Breast epithelium (tissue), 4 donors: Measurements from ENCODE around the gene PIK3R2. TPM values are rescaled to one million over a fixed set of nuclear protein-coding genes. Genes with fewer than 3 reads are reported as not detected.

ENCODE experiments used
- DNase-seq, 2 donors: peaks; one replicate each; pipeline ENCODE4 v3.0.0-alpha.2; 2019; ENCODE audit warnings: low spot score in 2 of 2
- H3K27ac ChIP-seq, 2 donors: fragments of 200-600 bp; sonication (generic) in 1 of 2; one replicate each; pipeline ENCODE4 v1.5.1; 2016 to 2019; ENCODE audit warnings: mild to moderate bottlenecking in 1 of 2
- H3K27me3 ChIP-seq, 2 donors: fragments of 200-600 bp; sonication (generic) in 1 of 2; one replicate each; pipeline versions ENCODE4 v1.5.1 to v1.6.0; 2017 to 2019; ENCODE audit warnings: control low read depth in 1 of 2, mild to moderate bottlenecking in 1 of 2
- H3K36me3 ChIP-seq: fragments of 200-600 bp; one replicate; pipeline ENCODE4 v1.5.1; 2019
- H3K4me1 ChIP-seq, 2 donors: fragments of 200-600 bp; sonication (generic); one replicate each; pipeline ENCODE4 v1.5.1; 2016 to 2019; ENCODE audit warnings: control low read depth in 1 of 2
- H3K4me3 ChIP-seq, 3 donors: fragments of 200-600 bp; sonication (generic); 1 replicate in 2 of 3; 2 replicates in 1 of 3; pipeline ENCODE4 v1.5.1; 2016 to 2019; ENCODE audit warnings: mild to moderate bottlenecking in 3 of 3, moderate library complexity in 2 of 3
- H3K9me3 ChIP-seq, 2 donors: fragments of 200-600 bp; sonication (generic) in 1 of 2; one replicate each; pipeline ENCODE4 v1.5.1; 2016 to 2019; ENCODE audit warnings: control low read depth in 1 of 2
- CTCF ChIP-seq, 3 donors: fragments of 450-650 bp; IDR thresholded peaks; one replicate each; pipeline ENCODE4 v1.5.1; 2016 to 2017; ENCODE audit warnings: antibody characterized with exemption in 3 of 3, mild to moderate bottlenecking in 3 of 3, moderate library complexity in 3 of 3
- POLR2A ChIP-seq: fragments of 450-650 bp; IDR thresholded peaks from one replicate; pipeline ENCODE4 v1.6.1; 2016; ENCODE audit warnings: antibody characterized with exemption, mild to moderate bottlenecking, moderate library complexity
- POLR2AphosphoS5 ChIP-seq, 3 donors: sonication (generic); formaldehyde crosslinking; IDR thresholded peaks; one replicate each; pipeline ENCODE4 v1.6.1; 2017; ENCODE audit warnings: antibody characterized with exemption in 3 of 3
- intact Hi-C: fragments of 100-400 bp; cut with DNase I; formaldehyde crosslinking; loops from one replicate; pipeline ENCODE4 v1.15.1; 2023; ENCODE audit warnings: low total_unique reads
- total RNA-seq, 3 donors: library from RNA; depleted of rRNA; stranded (reverse); fragments of >200 nt; gene quantifications; one replicate each; pipeline ENCODE4 v1.1.0, GENCODE V29; 2016

Gene PIK3R2
- total RNA-seq, 3 donors from 2014 or later, result 8.6 to 12.1 (median 8.8) TPM

DNA sequence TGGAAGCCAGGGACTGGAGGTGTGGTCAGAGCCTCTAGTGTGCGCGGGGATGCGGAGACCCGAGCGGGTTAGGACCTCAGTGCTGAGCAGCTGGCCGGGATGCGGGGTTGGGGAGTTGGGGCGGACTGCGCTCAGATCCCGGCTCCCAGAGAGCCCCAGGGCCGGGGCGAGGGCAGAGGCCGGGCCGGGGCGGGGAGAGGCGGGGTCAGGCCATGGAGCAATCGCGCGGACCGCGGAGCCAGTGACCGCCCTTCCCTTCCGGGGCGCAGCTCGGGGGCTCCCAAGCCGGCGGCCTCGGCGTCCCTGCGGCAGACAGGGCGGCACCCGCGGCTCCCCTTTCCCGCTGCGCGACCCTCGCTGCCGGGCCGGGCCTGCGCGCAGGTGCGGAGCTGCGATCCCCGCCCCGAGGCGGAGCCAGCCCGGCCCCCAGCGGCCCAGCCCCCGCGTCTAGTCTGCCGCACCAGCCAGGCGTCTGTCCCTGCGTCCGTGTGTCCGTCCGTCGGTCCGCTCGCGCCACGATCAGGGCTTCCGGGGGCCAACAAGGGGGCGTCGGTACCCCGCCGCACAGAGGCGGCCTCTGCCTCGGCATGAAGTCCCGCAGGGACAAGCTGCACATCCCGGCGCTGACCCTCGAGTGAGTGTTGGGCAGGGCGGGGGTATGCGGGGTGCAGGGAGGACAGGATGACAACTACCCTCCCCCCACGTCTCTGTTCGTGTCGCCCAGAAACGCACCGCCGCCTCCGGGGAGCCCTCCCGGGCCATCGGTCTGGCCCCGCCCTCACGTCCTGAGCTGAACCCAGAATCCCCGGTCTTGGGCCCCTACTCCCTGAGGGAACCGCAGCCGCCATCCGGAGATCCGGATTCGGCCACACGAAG, 43.0 kb upstream of the PIK3R2 start:
- intact Hi-C loops, result loop anchor here (10.0 kb wide), 1 partner anchor 55 kb away; no protein-coding TSS in a partner anchor
- no peak for TF ChIP-seq POLR2AphosphoS5 (IDR thresholded peaks at IDR 0.05)
- no peak for TF ChIP-seq CTCF (IDR thresholded peaks at IDR 0.05)
- no peak for TF ChIP-seq POLR2A
- H3K27ac ChIP-seq, result peak overlapping the region; percentile 13 to 62
- DNase-seq, result no peak
- no peaks in the 10 kb centered on the region for H3K27me3 ChIP-seq
- peak overlapping the region; percentile 56 to 92 (median 74) for H3K4me3 ChIP-seq
- H3K9me3 ChIP-seq, result no peaks in the 10 kb centered on the region
- H3K36me3 ChIP-seq, result no peaks in the 10 kb centered on the region
- peaks cover 0 to 4% of the 10 kb centered on the region in 2 donors for H3K4me1 ChIP-seq

DNA sequence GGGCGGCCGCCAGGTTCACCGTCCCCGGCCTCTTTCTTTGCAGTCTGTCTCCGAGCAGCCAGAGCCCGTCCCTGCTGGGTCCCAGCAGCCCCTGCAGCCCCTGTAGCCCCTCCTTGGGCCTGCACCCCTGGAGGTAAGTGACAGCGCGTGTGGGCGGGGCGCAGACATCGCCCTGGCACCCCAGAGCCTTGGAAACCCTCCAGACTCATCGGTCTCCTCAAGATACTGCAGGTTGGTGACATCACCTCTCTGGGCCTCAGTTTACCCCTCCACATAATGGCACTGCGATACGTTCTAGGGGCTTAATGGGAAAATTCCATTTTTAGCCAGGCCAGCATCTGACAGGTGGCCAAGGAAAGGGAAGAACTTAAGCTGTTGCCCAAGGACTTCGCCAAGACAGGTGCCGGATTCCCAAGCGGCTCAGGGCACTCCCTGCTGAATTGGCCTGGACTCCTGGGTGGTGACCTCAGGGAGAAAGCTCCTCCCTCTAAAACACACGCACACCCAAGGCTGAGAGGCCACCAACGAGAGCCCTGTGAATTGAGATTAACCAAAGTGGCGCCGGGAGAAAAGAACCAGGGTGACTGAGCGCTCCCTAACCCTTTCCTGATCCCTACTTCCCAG, 42.2 kb upstream of the PIK3R2 start:
- no peak overlapping the region for H3K27ac ChIP-seq
- intact Hi-C loops, result loop anchor here (10.0 kb wide), 1 partner anchor 54 kb away; no protein-coding TSS in a partner anchor

DNA sequence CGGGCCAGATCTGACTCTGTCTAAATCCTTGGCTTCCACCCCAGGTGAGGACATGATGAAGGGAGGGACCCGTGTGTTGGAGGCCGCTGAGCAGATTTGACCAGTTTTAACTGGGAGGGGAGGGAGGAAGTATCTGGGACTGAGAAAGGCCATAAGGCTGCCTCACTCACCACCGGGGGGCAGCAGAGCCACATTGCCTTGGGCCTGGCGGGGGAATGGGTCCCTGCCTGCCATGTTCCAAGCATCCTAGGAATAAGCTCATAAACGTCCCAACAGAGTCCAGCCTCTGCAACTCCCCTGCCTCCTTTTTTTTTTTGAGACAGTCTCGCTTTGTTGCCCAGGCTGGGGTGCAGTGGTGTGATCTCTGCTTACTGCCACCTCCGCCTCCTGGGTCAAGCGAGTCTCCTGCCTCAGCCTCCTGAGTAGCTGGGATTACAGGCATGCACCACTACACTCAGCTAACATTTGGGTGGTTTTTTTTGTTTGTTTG, 39.9 kb upstream of the PIK3R2 start:
- Histone ChIP-seq H3K4me3 (no peak overlapping the region), H3K36me3 (no peaks in the 10 kb centered on the region), H3K27me3 (no peaks in the 10 kb centered on the region), H3K4me1 (peaks cover 0 to 4% of the 10 kb centered on the region in 2 donors), H3K27ac (no peak overlapping the region), H3K9me3 (no peaks in the 10 kb centered on the region)
- TF ChIP-seq POLR2AphosphoS5 (IDR thresholded peaks at IDR 0.05) (no peak), CTCF (IDR thresholded peaks at IDR 0.05) (peak; percentile 57 to 82 (median 72))
- DNase-seq, result peak; percentile 73 to 87
- intact Hi-C loops, result loop anchor here (10.0 kb wide), 1 partner anchor 52 kb away; no protein-coding TSS in a partner anchor

More for the DNA sequence above, 42.2 kb upstream of the PIK3R2 start:
- Histone ChIP-seq H3K4me1 (peaks cover 0 to 4% of the 10 kb centered on the region in 2 donors), H3K9me3 (no peaks in the 10 kb centered on the region), H3K27me3 (no peaks in the 10 kb centered on the region), H3K36me3 (no peaks in the 10 kb centered on the region), H3K4me3 (peak overlapping the region; percentile 56 to 92 (median 74))
- TF ChIP-seq POLR2AphosphoS5 (IDR thresholded peaks at IDR 0.05), result no peak
- no peak for TF ChIP-seq POLR2A
- no peak for TF ChIP-seq CTCF (IDR thresholded peaks at IDR 0.05)
- DNase-seq, result no peak

DNA sequence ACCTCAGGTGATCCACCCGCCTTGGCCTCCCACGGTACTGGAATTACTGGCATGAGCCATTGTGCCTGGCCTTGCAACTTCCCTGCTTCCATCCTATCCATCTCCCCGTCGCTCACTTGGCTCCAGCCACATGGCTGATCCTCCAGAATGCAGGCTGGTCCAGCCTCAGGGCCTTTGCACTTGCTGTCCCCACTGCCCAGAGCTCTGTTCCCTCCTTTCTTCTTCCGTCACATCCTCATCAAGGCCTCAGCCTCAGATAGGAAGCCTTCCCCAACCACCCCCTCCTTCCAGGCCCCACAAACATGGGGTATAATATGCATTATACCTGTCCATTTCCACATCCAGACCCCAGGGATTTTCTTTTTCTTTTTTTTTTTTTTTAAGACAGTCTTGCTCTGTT, 39.1 kb upstream of the PIK3R2 start:
- Histone ChIP-seq H3K4me1 (peaks cover 0 to 11% of the 10 kb centered on the region in 2 donors), H3K4me3 (no peak overlapping the region), H3K9me3 (no peaks in the 10 kb centered on the region), H3K27me3 (no peaks in the 10 kb centered on the region), H3K27ac (no peak overlapping the region), H3K36me3 (no peaks in the 10 kb centered on the region)
- TF ChIP-seq POLR2AphosphoS5 (IDR thresholded peaks at IDR 0.05) (no peak), POLR2A (no peak), CTCF (IDR thresholded peaks at IDR 0.05) (no peak)
- DNase-seq, result no peak
- intact Hi-C loops, result loop anchor here (10.0 kb wide), 1 partner anchor 51 kb away; no protein-coding TSS in a partner anchor
